HUES48 (cell line): ENCODE measurements around the gene NEU2.
"Not testable (repeated sequence)": the region's sequence is repeated elsewhere in the genome, so short reads cannot be mapped to it uniquely, and the experiment has no call there.

ENCODE experiments used
- H3K27ac ChIP-seq: one replicate; pipeline ENCODE4 v1.7.0; 2013; ENCODE audit warnings: low read depth, low read length, inconsistent platforms
- H3K27me3 ChIP-seq: 2 replicates; pipeline ENCODE4 v1.6.1; 2013; ENCODE audit warnings: mild to moderate bottlenecking, low read length; ENCODE audit not compliant: control insufficient read depth, insufficient read depth
- H3K36me3 ChIP-seq: 2 replicates; pipeline ENCODE4 v1.6.1; 2013; ENCODE audit warnings: low read length; ENCODE audit not compliant: control insufficient read depth, insufficient read depth
- H3K4me1 ChIP-seq: 2 replicates; pipeline ENCODE4 v1.6.1; 2013; ENCODE audit warnings: mild to moderate bottlenecking, low read length; ENCODE audit not compliant: control insufficient read depth, insufficient read depth
- H3K4me3 ChIP-seq: 2 replicates; pipeline ENCODE4 v1.5.1; 2013; ENCODE audit warnings: mild to moderate bottlenecking, low read depth, low read length
- H3K9ac ChIP-seq: 2 replicates; pipeline ENCODE4 v1.6.1; 2013; ENCODE audit warnings: mild to moderate bottlenecking, low read depth, low read length, moderate library complexity
- H3K9me3 ChIP-seq: 2 replicates; pipeline ENCODE4 v1.6.1; 2013; ENCODE audit warnings: low read length; ENCODE audit not compliant: control insufficient read depth, insufficient read depth

Gene NEU2

GRCh38 chr2:233060980-233061590 is 28.6 kb downstream of the NEU2 start:
- Histone ChIP-seq H3K9me3 (no peaks in the 10 kb centered on the region), H3K9ac (no peak overlapping the region), H3K36me3 (no peaks in the 10 kb centered on the region), H3K27me3 (no peaks in the 10 kb centered on the region), H3K4me3 (no peak overlapping the region), H3K27ac (no peak overlapping the region), H3K4me1 (peaks cover 3% of the 10 kb centered on the region; the same call in 1 of the 2 replicates)

- H3K4me3 ChIP-seq: no peak overlapping the region
- H3K27ac ChIP-seq: no peak overlapping the region
- H3K27me3 ChIP-seq: no peaks in the 10 kb centered on the region
- no peaks in the 10 kb centered on the region for H3K9me3 ChIP-seq
- H3K9ac ChIP-seq: no peak overlapping the region
- no peaks in the 10 kb centered on the region for H3K36me3 ChIP-seq
- H3K4me1 ChIP-seq: peaks cover 3% of the 10 kb centered on the region; the same call in 1 of the 2 replicates
These were observed 29.3 kb downstream of the NEU2 start for GRCh38 chr2:233061591-233062450.

- Histone ChIP-seq H3K9me3 (no peaks in the 10 kb centered on the region), H3K4me3 (no peak overlapping the region), H3K27ac (no peak overlapping the region), H3K27me3 (no peaks in the 10 kb centered on the region), H3K4me1 (peaks cover 3% of the 10 kb centered on the region; the same call in 1 of the 2 replicates), H3K9ac (no peak overlapping the region), H3K36me3 (no peaks in the 10 kb centered on the region)
These were observed 30.0 kb downstream of the NEU2 start for GRCh38 chr2:233062451-233062850.

DNA sequence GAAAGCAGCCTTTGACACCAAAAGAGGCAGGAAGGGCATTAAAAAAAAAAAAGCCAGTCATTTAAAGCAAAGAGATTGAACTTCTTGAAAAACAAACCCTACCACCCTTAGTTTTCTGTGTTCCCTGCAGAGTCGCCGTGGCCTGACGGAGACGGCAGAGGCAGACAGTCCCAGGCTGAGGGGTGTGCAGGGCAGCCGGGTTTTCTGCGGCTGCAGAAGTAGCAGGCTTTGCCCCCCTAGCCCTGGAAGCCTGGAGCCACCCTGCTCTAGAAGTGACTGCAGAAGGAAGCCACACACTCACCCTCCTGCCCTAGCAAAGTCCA is 30.4 kb downstream of the NEU2 start:
- Histone ChIP-seq H3K27ac (no peak overlapping the region), H3K4me1 (peaks cover 3% of the 10 kb centered on the region; the same call in 1 of the 2 replicates), H3K27me3 (no peaks in the 10 kb centered on the region), H3K36me3 (no peaks in the 10 kb centered on the region), H3K9me3 (no peaks in the 10 kb centered on the region), H3K9ac (no peak overlapping the region), H3K4me3 (no peak overlapping the region)

DNA sequence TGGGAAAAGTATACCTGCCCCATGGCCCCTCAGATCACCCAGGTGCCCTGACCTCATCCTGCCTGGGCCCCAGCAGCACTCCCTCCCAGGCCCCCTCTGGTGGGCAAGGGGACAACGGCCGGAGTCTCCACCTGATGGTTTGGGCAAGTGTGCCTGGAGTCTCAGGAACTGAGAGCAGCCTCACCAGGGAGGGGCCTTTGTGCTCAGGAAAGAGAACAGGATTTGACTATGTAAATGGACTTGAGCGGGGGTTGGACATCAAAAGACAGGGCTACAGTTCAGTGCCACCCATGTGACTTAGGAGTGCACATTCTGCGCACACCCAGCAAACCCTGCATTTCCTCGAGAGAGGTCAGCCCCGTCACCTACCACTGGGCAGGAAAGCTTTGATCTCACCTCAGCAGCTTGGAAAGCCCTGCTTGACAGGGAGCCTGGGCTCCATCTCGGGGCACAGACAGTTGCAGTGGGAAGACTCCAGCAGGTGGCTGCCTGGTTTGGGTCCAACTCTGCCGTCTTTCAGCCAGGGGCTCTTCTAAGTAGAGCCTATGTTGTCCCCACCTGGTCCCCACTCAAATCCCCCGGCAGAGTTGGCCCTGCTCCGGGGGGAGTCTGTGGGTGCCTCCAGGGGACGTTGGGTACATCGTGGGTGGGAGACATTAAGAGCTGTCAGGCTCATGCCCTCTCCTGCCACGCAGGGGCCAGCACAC is 30.9 kb downstream of the NEU2 start:
- no peaks in the 10 kb centered on the region for H3K9me3 ChIP-seq
- no peaks in the 10 kb centered on the region for H3K27me3 ChIP-seq
- H3K27ac ChIP-seq: no peak overlapping the region
- H3K9ac ChIP-seq: no peak overlapping the region
- H3K4me1 ChIP-seq: peaks cover 3% of the 10 kb centered on the region; the same call in 1 of the 2 replicates
- H3K4me3 ChIP-seq: no peak overlapping the region
- no peaks in the 10 kb centered on the region for H3K36me3 ChIP-seq

DNA sequence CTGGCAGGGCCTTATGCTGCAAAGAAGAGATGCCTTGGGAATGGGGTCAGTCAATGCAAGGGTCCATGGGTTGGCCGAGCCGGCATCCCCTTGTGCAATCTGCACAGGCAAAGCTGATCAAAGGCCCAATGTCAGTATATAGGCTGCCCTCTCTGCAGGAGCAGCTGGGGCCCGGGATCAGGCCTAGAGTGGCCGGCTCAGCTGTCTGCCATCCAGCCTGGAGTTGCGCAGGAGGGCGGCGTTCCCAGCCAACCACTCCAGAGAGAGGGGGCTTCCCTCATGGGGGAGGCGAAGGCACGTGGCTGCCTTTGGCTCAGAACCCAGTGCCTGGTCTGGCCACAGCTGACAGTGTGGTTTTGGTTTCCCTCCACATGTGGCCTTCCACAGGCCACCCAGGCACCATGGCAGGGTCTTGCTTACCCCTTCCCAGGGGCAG is 31.5 kb downstream of the NEU2 start:
- Histone ChIP-seq H3K36me3 (no peaks in the 10 kb centered on the region), H3K4me3 (no peak overlapping the region), H3K9me3 (no peaks in the 10 kb centered on the region), H3K9ac (no peak overlapping the region), H3K27me3 (no peaks in the 10 kb centered on the region), H3K4me1 (peaks cover 3% of the 10 kb centered on the region; the same call in 1 of the 2 replicates), H3K27ac (no peak overlapping the region)

- peaks cover 3% of the 10 kb centered on the region; the same call in 1 of the 2 replicates for H3K4me1 ChIP-seq
- H3K4me3 ChIP-seq: no peak overlapping the region
- no peaks in the 10 kb centered on the region for H3K36me3 ChIP-seq
- no peaks in the 10 kb centered on the region for H3K9me3 ChIP-seq
- H3K27me3 ChIP-seq: no peaks in the 10 kb centered on the region
- no peak overlapping the region for H3K9ac ChIP-seq
- H3K27ac ChIP-seq: no peak overlapping the region
These were observed 32.2 kb downstream of the NEU2 start for GRCh38 chr2:233064530-233065199.

DNA sequence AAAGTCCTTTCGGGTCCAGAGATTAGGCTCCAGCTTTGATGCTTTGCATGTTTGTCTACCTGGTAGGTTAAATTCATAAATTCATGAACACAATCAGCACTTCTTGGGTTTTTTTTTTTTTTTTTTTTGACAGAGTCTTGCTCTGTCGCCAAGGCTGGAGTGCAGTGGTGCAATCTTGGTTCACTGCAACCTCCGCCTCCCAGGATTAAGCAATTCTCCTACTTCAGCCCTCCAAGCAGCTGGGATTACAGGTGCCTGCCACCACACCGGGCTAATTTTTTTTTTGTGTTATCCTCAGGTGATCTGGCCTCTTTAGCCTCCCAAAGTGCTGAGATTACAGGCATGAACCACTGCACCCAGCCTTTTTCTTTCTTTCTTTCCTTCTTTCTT is 32.7 kb downstream of the NEU2 start:
- H3K36me3 ChIP-seq, H3K4me3 ChIP-seq, H3K9ac ChIP-seq, H3K4me1 ChIP-seq, H3K9me3 ChIP-seq, H3K27me3 ChIP-seq, H3K27ac ChIP-seq: not testable (repeated sequence)

DNA sequence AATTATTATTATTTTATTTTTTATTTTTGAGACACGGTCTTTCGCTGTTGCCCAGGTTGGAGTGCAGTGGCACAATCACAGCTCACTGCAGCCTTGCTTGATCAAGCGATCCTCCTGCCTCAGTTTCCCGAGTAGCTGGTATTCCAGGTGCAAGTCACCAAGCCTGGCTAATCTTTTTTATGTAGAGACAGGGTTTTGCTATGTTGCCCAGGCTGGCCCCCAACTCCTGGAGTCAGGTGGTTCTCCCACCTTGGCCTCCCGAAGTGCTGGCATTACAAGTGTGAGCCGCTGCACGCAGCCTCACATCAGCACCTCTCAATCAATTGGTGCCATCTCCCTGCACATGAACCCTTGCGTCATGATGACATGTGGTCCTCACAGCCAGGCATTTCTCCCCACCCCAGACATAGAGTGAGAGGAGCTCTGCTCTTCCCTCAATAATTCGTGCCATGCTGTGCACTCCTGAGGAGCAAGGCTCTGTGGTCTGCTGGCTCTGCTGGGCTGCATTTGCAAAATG is 33.5 kb downstream of the NEU2 start:
- H3K36me3 ChIP-seq: no peaks in the 10 kb centered on the region

DNA sequence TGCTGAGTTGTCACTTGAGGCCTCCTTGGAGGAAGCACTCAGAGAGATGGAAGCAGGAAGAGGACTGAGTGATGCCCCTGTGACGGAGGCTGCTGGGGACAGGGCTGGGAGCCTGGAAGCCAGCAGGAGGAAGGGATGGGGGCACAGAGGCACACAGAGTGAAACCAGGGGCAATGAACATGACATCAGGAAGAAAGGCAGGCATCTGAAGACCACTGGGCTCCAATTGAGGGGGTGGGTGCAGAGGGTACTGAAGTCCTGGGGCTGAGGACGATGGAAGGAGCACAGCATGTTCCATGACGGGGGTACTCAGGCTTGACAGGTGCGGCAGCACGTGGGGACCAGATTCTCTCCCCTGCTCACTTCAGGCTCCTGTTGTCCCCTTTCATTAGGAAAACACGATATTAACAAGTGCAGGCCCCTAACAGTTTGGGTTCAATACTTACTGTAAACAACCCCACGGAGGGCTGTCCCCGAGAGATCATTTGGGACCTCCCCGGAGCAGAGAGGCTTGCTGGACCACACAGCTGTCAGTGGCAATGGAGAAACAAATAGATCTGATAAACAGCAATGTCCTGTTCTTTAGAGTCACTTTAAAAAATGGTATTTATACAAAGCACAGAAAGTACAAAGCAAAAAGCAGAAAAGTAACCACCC is 36.4 kb downstream of the NEU2 start:
- H3K27ac ChIP-seq: no peak overlapping the region
- no peak overlapping the region for H3K4me3 ChIP-seq
- H3K36me3 ChIP-seq: no peaks in the 10 kb centered on the region
- peaks cover 2% of the 10 kb centered on the region; the same call in 1 of the 2 replicates for H3K4me1 ChIP-seq
- no peaks in the 10 kb centered on the region for H3K27me3 ChIP-seq
- H3K9ac ChIP-seq: no peak overlapping the region
- H3K9me3 ChIP-seq: no peaks in the 10 kb centered on the region; the same call in 1 of the 2 replicates

More for the DNA sequence above, 33.5 kb downstream of the NEU2 start:
- H3K9ac ChIP-seq: no peak overlapping the region
- H3K27ac ChIP-seq: no peak overlapping the region
- H3K27me3 ChIP-seq: no peaks in the 10 kb centered on the region
- H3K9me3 ChIP-seq: no peaks in the 10 kb centered on the region
- peaks cover 3% of the 10 kb centered on the region; the same call in 1 of the 2 replicates for H3K4me1 ChIP-seq
- H3K4me3 ChIP-seq: no peak overlapping the region
